Glomerular visceral epithelial cell (primary cell): ENCODE data around the gene KRTAP5-9.
"Not testable (repeated sequence)": the region's sequence is repeated elsewhere in the genome, so short reads cannot be mapped to it uniquely, and the experiment has no call there.

ENCODE experiments used
- DNase-seq: peaks from one replicate; pipeline ENCODE4 v3.0.0-alpha.2; 2016; ENCODE audit errors: extremely low spot score

Gene KRTAP5-9

DNA sequence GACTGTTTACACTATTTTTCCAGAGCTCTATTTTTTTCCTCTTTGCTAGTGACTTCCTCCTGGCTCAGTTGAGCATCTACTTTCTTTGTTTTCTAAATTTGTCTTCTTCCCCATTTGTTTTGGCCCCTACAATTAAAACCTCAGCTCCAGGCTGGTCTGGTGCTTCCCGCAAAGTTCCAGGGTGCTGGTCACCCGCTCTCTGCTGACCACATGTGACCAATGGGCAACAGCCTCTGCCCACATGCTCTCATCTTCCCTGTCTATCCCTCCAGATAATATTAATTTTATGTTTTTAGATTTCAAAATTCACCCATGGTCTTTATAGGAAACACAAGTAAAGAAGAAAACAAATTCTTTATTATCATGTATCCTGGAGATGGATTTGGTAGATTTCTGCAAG is 34.7 kb downstream of the KRTAP5-9 start:
- DNase-seq = not testable (repeated sequence)

DNA sequence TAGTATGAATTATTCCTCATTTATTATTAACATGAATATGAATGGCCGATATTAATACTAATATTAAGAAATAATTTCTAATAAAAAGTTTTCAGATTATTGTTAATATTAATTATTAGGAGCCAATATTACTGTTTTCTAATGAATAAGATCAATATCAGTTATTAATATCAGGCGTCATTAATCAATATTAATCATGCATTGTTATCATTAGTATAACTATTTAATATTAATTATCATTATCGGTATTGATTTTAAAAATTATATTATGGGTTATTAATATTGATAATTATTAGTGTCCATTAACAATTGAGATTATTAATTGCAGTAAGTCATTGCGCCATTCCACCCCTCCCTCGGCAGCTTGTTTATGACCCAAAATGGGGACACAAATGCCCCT is 37.5 kb downstream of the KRTAP5-9 start:
- DNase-seq = not testable (repeated sequence)

DNA sequence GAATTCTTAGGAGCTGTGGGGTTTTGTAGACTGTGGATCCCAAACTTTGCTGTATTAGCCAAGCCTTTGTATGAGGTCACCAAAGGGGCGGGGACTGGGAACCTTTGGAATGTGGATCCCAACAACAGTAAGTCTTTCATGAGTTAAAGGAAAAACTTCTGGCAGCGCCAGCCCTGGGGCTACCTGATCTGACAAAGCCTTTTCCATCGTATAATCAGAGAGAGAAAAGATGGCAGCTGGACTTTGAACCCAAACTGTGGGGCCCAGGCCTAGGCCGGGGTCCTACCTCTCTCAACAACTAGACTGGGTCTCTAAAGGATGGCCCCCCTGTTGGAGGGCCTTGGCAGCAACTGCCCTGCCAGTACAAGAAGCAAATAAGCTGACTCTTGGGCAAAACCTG is 40.1 kb downstream of the KRTAP5-9 start:
- DNase-seq = not testable (repeated sequence)

DNA sequence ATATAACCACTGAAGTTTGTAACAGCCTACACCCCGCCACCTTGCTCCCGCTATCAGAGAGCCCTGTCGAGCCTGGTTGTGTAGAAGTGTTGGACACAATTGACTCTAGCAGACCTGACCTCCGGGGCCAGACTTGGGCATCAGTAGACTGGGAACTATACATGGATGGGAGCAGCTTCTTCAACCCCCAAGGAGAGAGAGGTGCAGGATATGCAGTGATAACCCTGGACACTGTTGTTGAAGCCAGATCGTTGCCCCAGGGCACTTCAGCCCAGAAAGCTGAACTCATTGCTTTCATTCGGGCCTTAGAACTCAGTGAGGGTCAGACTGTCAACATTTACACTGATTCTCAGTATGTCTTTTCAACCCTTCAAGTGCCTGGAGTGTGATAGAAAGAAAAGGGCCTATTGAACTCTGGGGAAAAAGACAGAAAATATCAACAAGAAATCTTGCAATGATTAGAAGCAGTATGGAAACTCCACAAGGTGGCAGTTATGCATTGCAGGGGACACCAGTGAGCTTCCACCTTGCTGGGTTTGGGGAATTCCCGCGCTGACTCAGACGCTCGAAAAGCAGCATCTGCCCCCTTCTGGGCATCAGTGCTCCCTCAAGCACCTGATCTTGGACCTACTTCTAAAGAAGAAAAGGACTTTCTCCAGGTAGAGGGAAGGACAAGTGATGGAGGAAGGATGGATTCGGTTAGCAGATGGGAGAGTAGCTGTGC is 40.8 kb downstream of the KRTAP5-9 start:
- peak; percentile 36 for DNase-seq

DNA sequence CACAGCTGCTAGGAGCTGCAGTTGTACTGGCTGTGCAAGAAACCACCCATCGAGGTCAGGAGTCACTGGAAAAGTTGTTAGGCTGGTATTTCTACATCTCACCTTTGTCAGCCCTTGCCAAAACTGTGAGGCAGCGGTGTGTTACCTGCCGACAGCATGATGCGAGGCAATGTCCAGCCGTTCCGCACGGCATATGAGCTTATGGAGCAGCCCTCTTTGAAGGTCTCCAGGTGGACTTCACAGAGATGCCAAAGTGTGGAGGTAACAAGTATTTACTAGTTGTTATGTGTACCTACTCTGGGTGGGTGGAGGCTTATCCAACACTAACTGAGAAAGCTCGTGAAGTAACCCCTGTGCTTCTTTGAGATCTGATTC is 41.3 kb downstream of the KRTAP5-9 start:
- not testable (repeated sequence) for DNase-seq
